Large intestine (tissue), 3 donors: ENCODE measurements around the gene LRRTM1. TPM values are rescaled to one million over a fixed set of nuclear protein-coding genes. Genes with fewer than 3 reads are reported as not detected.

Source experiments
- DNase-seq, 2 donors: peaks; one replicate each; pipeline versions ENCODE4 v3.0.0 to v3.0.0-alpha.2; 2013
- H3K27ac ChIP-seq: one replicate; pipeline ENCODE4 v1.5.1; 2013; ENCODE audit warnings: low read length
- H3K27me3 ChIP-seq: 2 replicates; pipeline ENCODE4 v1.6.1; 2013; ENCODE audit warnings: low read length; ENCODE audit not compliant: control insufficient read depth, insufficient read depth
- H3K36me3 ChIP-seq: 2 replicates; pipeline ENCODE4 v1.6.1; 2013; ENCODE audit warnings: low read length; ENCODE audit not compliant: control insufficient read depth, insufficient read depth
- H3K4me1 ChIP-seq: one replicate; pipeline ENCODE4 v1.6.1; 2013; ENCODE audit warnings: low read length; ENCODE audit not compliant: control insufficient read depth, insufficient read depth
- H3K4me3 ChIP-seq: one replicate; pipeline ENCODE4 v1.5.1; 2013; ENCODE audit warnings: low read length
- H3K9me3 ChIP-seq: one replicate; pipeline ENCODE4 v1.6.1; 2013; ENCODE audit warnings: mild to moderate bottlenecking, low read depth, low read length, moderate library complexity; ENCODE audit not compliant: control insufficient read depth
- WGBS: methylation state at CpG from one replicate; pipeline ENCODE4 v1.1.5; 2013; ENCODE audit warnings: low lambda C conversion rate; ENCODE audit not compliant: insufficient coverage; 5-methylcytosine and 5-hydroxymethylcytosine counted together
- polyA plus RNA-seq: library from polyadenylated mRNA; unstranded; fragments of 120-200 nt; gene quantifications from one replicate; pipeline ENCODE4 v1.2.1, GENCODE V29; 2013

LRRTM1 gene
- polyA plus RNA-seq, 1 donor = 3.1 TPM

DNA sequence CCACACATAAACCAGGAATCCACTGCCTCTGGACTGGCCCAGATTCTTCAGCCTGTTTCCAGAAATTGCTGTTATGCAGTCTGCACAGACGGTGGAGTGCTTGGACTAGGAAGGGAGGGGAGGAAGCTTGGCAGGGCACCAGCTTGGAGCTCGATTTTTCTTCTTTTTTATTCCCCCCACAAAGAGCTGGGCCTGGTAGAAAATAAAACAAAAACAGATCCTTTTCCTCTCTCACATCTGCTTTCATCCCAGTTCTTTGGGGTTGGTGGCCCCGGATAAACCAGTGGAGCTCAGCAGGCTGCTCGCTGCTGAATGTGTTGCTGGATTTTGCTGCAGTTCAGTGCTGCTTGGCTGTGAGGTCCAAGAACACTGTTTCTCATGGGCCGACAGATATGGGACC lies 16.0 kb downstream of the LRRTM1 start:
- no CpG with 5 or more reads among the region's 5 CpGs for WGBS
- Histone ChIP-seq H3K36me3 (no peaks in the 10 kb centered on the region), H3K4me1 (no peaks in the 10 kb centered on the region), H3K9me3 (no peaks in the 10 kb centered on the region), H3K27ac (no peak overlapping the region), H3K4me3 (no peak overlapping the region), H3K27me3 (no peaks in the 10 kb centered on the region)
- peak in 1 of 2 donors; percentile 15 for DNase-seq

DNA sequence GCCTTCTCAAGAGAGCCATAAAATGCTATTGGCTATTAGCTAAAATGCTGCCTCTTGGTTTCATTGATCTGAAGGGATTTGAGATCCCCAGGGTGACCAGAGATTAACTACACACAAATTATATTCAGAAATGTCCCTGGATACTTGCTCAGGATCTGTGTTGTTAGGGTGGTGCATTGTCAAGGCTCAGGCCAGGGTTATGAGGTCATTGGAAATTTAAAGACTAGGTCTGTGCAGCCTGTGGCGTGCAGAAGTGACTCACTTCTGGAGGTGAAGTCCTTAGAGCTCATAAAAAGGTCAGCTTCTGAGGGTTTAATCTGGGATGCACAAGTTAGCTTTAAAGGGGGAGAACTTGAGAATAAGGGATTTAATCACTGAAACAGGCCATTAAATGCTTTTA lies 23.5 kb downstream of the LRRTM1 start:
- Histone ChIP-seq H3K9me3 (no peaks in the 10 kb centered on the region), H3K27me3 (no peaks in the 10 kb centered on the region)

DNA sequence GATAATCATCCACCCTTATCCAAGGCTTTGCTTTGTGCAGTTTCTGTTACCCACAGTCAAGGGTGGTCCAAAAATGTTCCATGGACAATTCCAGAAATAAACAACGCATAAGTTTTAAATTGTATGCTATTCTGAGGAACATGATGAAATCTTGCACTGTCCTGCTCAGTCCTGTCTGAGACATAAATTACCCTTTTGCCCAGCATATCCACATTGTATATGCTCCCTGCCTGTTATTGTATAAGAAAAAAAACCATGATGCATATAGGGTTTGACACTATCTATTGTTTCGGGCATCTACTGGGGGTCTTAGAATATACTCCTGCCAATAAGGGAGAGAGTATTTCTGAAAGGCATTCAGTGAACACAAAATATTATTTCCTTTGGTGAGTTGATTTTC lies 24.0 kb downstream of the LRRTM1 start:
- H3K4me3 ChIP-seq = no peak overlapping the region
- H3K4me1 ChIP-seq = no peaks in the 10 kb centered on the region
- no peak overlapping the region for H3K27ac ChIP-seq
- no peak for DNase-seq
- H3K27me3 ChIP-seq = no peaks in the 10 kb centered on the region
- no peaks in the 10 kb centered on the region for H3K9me3 ChIP-seq
- WGBS = 90% methylated on average over 2 of the region's 2 CpGs
- H3K36me3 ChIP-seq = no peaks in the 10 kb centered on the region

More for the DNA sequence above, 23.5 kb downstream of the LRRTM1 start:
- no peaks in the 10 kb centered on the region for H3K36me3 ChIP-seq
- no peak for DNase-seq
- H3K27ac ChIP-seq = no peak overlapping the region
- no CpG with 5 or more reads among the region's 1 CpG for WGBS
- H3K4me3 ChIP-seq = no peak overlapping the region
- no peaks in the 10 kb centered on the region for H3K4me1 ChIP-seq

DNA sequence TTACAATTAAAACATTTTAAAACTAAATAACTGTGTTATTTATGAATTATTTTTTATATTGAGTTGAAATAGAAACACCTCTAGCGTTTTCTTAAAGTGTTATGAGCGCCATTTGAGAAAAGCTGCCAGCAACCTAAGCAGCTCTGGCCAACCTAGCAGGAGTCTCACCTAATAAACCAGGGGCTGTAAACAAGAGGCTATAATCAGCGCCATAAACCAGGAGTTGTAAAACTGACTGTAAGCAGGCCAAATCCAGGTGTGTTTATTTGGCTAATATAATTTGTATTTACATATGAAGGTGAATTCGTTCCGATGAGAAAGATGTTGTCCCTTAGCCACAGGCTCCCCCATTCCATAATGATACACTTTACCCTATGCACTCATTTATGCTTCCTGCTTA lies 34.7 kb downstream of the LRRTM1 start:
- Histone ChIP-seq H3K27me3 (no peaks in the 10 kb centered on the region), H3K9me3 (no peaks in the 10 kb centered on the region), H3K27ac (no peak overlapping the region), H3K4me3 (no peak overlapping the region), H3K36me3 (no peaks in the 10 kb centered on the region), H3K4me1 (no peaks in the 10 kb centered on the region)
- no CpG with 5 or more reads among the region's 5 CpGs for WGBS
- no peak for DNase-seq

DNA sequence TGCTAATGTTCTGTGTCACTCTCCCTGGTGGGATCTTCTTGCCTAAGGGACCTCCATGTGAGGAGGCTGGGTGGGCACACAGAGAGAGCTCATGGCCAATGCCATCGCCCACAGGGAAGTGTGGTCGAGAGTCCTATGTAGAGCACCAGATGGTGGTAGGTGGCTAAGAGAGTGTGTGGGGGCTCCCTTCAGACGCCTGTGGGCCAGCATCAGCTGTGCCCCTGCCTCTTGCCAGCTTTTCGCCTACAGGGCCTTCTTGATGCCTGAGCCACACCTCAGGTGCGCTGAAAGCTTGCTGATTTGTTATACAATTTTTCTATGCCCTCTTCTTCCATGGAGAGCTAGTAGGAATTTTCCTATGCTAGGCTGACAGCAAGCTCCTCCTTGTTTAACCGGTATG lies 38.3 kb downstream of the LRRTM1 start:
- H3K4me3 ChIP-seq = no peak overlapping the region
- no peak overlapping the region for H3K27ac ChIP-seq
- H3K36me3 ChIP-seq = no peaks in the 10 kb centered on the region
- WGBS = 100% methylated on average over 1 of the region's 6 CpGs
- H3K27me3 ChIP-seq = no peaks in the 10 kb centered on the region
- DNase-seq = no peak
- H3K4me1 ChIP-seq = no peaks in the 10 kb centered on the region
- no peaks in the 10 kb centered on the region for H3K9me3 ChIP-seq

DNA sequence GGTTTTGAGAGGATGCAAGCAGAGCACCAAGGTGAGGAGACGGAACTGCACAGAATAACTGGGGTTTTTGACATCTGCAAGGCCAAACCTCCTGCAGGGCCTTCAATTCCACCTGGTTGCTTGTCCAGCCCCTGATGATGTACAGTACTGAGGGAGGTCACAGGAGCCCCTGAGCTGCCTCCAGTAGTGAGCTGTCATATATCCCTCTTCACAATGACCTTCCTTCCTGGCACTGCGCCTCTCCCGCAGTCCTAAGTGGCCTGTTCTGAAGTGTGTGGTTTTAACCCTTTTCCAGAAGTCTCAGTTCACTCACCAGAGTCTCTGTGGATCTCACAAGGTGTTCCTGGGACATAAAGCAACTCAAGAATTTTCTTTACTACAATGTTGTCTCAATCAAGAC lies 45.3 kb downstream of the LRRTM1 start:
- Histone ChIP-seq H3K4me3 (no peak overlapping the region), H3K27me3 (no peaks in the 10 kb centered on the region), H3K4me1 (no peaks in the 10 kb centered on the region), H3K27ac (no peak overlapping the region), H3K9me3 (no peaks in the 10 kb centered on the region), H3K36me3 (no peaks in the 10 kb centered on the region)
- no CpG with 5 or more reads among the region's 3 CpGs for WGBS
- DNase-seq = no peak

DNA sequence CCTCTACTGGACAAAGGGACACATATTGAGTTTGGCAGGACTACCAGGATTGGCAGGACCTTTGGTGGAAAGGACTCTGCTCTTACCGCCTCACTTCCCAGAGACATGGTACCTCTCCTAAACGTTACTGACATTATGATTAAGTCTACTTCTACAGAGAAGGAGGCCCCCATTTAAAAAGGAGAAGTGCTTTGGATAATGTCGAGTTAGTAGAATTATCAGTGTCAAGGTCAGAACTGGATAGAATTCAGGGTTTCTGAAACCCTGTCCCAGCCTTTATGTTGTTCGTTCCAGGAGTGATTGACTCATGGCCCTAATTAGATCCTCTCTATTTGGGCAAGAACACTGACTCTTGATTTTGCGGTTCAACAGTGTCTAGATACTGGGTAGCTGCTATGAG lies 45.8 kb downstream of the LRRTM1 start:
- no peaks in the 10 kb centered on the region for H3K9me3 ChIP-seq
- WGBS = no CpG with 5 or more reads among the region's 5 CpGs
- H3K27me3 ChIP-seq = no peaks in the 10 kb centered on the region
- H3K27ac ChIP-seq = no peak overlapping the region
- H3K36me3 ChIP-seq = no peaks in the 10 kb centered on the region
- H3K4me3 ChIP-seq = no peak overlapping the region
- DNase-seq = no peak
- no peaks in the 10 kb centered on the region for H3K4me1 ChIP-seq

DNA sequence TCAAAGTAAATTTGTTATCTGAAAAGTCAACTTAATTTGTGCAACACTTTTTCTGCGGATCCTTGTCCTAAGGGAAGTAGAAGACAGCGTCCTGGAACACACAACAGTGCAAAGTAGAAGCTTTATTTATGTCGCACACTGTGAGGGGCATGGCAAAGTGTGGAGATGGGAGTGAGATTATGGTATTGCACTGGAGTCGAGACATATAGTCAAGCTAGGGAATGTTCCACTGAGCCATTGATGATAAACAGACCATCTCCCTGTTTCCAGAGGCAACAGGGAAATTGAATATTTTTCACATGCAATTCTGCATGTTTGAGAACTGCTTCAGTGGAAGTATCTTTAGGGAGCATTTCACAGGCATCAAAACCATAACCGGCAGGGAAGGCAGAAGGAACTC lies 46.2 kb downstream of the LRRTM1 start:
- no peaks in the 10 kb centered on the region for H3K27me3 ChIP-seq
- no peak overlapping the region for H3K4me3 ChIP-seq
- DNase-seq = no peak
- H3K36me3 ChIP-seq = no peaks in the 10 kb centered on the region
- H3K4me1 ChIP-seq = no peaks in the 10 kb centered on the region
- H3K9me3 ChIP-seq = no peaks in the 10 kb centered on the region
- no CpG with 5 or more reads among the region's 5 CpGs for WGBS
- H3K27ac ChIP-seq = no peak overlapping the region

DNA sequence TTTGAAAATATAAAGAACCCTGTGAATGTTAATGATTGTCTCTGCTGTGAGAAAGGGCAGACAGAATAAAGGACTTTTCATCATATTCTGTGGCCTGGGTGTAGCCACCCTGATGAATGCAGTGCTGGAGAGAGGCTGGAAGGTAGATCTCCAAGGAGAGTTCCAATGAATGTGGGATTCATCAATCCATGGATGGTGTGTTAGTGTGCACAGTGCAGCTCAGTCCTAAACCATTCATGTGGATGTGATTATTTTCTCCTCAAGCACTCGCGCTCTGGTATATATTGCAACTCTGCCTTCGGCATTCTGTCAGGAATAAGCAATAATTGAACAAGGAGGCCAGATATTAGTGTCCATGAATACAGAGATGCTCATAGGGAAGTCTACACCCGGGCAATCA lies 47.1 kb downstream of the LRRTM1 start:
- Histone ChIP-seq H3K36me3 (no peaks in the 10 kb centered on the region), H3K27ac (no peak overlapping the region), H3K9me3 (no peaks in the 10 kb centered on the region), H3K4me1 (no peaks in the 10 kb centered on the region), H3K27me3 (no peaks in the 10 kb centered on the region), H3K4me3 (no peak overlapping the region)
- no CpG with 5 or more reads among the region's 4 CpGs for WGBS
- DNase-seq = no peak

DNA sequence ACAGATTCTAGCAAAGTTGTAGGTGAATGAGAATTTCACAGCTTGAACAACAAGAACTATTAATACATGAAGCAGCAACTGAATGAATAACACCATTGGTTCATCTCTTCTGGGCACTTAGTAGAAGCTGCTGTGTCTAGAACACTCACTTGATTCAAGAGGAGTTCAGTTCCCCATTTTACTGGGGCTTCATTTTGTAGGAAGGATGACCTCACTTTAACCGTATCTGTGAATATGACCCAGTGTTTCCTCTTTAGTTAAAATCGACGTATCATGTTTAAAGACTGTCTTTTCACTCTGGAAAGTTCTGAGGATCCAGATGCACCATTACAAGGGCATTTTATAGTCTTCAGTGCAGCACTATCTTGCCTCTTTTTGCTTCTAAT lies 47.8 kb downstream of the LRRTM1 start:
- Histone ChIP-seq H3K9me3 (no peaks in the 10 kb centered on the region), H3K27ac (no peak overlapping the region), H3K36me3 (no peaks in the 10 kb centered on the region), H3K4me3 (no peak overlapping the region), H3K4me1 (no peaks in the 10 kb centered on the region), H3K27me3 (no peaks in the 10 kb centered on the region)
- DNase-seq = no peak
- WGBS = 75% methylated on average over 3 of the region's 3 CpGs

DNA sequence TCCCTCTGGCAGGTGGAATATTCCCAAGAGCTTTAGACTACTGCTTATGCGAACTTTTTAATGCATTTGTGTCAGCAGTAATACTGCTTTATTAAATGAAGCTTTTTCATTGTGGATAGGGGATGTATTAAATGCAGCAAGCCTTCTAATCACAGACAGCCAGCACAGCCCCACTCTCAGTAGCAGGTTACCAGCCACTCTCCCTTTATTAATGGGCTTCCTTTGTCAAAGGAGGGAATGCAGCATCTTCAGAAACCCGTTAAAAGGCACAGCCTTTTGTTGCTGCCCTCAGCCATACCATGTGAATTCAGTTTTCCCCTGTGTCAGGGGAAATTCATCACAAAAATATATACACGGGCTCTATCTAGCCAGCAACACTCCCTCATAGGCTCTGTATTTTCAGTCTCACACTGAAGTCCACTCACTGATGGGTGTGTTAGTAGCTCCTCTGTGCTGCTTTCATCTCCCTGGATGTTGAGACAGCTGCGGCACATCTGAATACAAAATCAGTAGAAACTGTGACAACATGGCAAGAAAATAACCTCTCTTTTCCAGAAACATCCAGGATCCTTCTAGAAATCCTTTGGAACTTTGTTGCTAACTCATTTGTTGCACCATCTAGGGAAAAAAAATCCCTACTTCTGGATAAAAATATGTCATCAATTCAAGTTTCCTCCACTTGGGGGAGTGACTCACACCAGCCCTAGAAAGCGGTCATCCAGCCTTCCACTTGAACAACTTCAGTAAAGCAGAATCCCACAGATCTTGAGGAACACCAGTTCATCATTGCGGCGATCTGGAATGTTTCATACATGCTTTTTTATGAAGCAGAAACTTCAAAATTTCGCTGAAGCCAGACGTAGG lies 48.4 kb downstream of the LRRTM1 start:
- Histone ChIP-seq H3K4me1 (no peaks in the 10 kb centered on the region), H3K36me3 (no peaks in the 10 kb centered on the region), H3K27me3 (no peaks in the 10 kb centered on the region), H3K4me3 (no peak overlapping the region), H3K9me3 (no peaks in the 10 kb centered on the region), H3K27ac (no peak overlapping the region)
- no CpG with 5 or more reads among the region's 9 CpGs for WGBS
- DNase-seq = peak in 1 of 2 donors; percentile 3
